HG02571 (cell line): ENCODE data around the gene KMT2C.
"Not testable (repeated sequence)": the region's sequence is repeated elsewhere in the genome, so short reads cannot be mapped to it uniquely, and the experiment has no call there.

Source experiments
- ATAC-seq: cut with Tn5 transposase; IDR thresholded peaks from one replicate; pipeline ENCODE4 v1.9.1; 2021; ENCODE audit warnings: mild to moderate bottlenecking, moderate library complexity; ENCODE audit not compliant: unreplicated experiment

The KMT2C gene

GRCh38 chr7:152406491-152406890 is 29.3 kb downstream of the KMT2C start:
- no peak for ATAC-seq

GRCh38 chr7:152406030-152406429 is 29.8 kb downstream of the KMT2C start:
- not testable (repeated sequence) for ATAC-seq

GRCh38 chr7:152403726-152404125 is 32.1 kb downstream of the KMT2C start:
- no peak for ATAC-seq

- ATAC-seq, result no peak
Measured at GRCh38 chr7:152402384-152403250, 33.2 kb downstream of the KMT2C start.

GRCh38 chr7:152399344-152399743 is 36.5 kb downstream of the KMT2C start:
- no peak for ATAC-seq

GRCh38 chr7:152395112-152395511 is 40.7 kb downstream of the KMT2C start:
- no peak for ATAC-seq

- ATAC-seq, result not testable (repeated sequence)
Measured at GRCh38 chr7:152394214-152394613, 41.6 kb downstream of the KMT2C start.

- no peak for ATAC-seq
Measured at GRCh38 chr7:152392254-152392653, 43.5 kb downstream of the KMT2C start.

- not testable (repeated sequence) for ATAC-seq
Measured at GRCh38 chr7:152386136-152386764, 49.6 kb downstream of the KMT2C start.

- not testable (repeated sequence) for ATAC-seq
Measured at GRCh38 chr7:152384235-152385200, 51.3 kb downstream of the KMT2C start.

- no peak for ATAC-seq
Measured at GRCh38 chr7:152383341-152384234, 52.2 kb downstream of the KMT2C start.

- ATAC-seq, result no peak
Measured at GRCh38 chr7:152382244-152382643, 53.6 kb downstream of the KMT2C start.

- ATAC-seq, result not testable (repeated sequence)
Measured at GRCh38 chr7:152380931-152381578, 54.7 kb downstream of the KMT2C start.

- not testable (repeated sequence) for ATAC-seq
Measured at GRCh38 chr7:152378497-152378896, 57.3 kb downstream of the KMT2C start.

GRCh38 chr7:152376716-152377484 is 58.9 kb downstream of the KMT2C start:
- ATAC-seq, result not testable (repeated sequence)

GRCh38 chr7:152370297-152370696 is 65.5 kb downstream of the KMT2C start:
- ATAC-seq, result no peak

GRCh38 chr7:152369518-152369917 is 66.3 kb downstream of the KMT2C start:
- no peak for ATAC-seq

GRCh38 chr7:152367170-152367569 is 68.6 kb downstream of the KMT2C start:
- no peak for ATAC-seq

- ATAC-seq, result no peak
Measured at GRCh38 chr7:152366662-152367061, 69.1 kb downstream of the KMT2C start.
